GM21381 (cell line): Measurements from ENCODE around the gene HOXA5.

Experiments used
- ATAC-seq: cut with Tn5 transposase; IDR thresholded peaks from one replicate; pipeline ENCODE4 v1.9.1; 2021; ENCODE audit warnings: mild to moderate bottlenecking, moderate library complexity; ENCODE audit not compliant: unreplicated experiment

Gene HOXA5

DNA sequence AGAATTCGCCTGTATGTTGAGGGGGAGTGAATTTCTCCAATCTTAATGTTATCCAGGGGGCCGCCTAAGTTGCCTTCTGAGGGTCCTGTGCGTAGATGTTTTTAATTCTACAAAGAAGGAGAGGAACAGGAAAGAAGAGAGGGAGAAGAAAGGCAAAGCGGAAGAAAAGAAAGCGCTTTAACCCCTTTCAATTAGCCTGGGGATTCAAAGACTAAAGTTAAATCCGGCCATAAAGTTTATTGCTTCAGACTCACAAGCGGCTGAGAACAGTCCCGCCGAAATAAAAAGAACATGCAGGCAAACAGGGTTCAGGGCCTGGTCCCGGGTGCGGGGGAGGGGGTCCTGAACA is 4.5 kb downstream of the HOXA5 start:
- ATAC-seq, result no peak

- no peak for ATAC-seq
These were observed 5.0 kb downstream of the HOXA5 start for GRCh38 chr7:27138472-27138871.

DNA sequence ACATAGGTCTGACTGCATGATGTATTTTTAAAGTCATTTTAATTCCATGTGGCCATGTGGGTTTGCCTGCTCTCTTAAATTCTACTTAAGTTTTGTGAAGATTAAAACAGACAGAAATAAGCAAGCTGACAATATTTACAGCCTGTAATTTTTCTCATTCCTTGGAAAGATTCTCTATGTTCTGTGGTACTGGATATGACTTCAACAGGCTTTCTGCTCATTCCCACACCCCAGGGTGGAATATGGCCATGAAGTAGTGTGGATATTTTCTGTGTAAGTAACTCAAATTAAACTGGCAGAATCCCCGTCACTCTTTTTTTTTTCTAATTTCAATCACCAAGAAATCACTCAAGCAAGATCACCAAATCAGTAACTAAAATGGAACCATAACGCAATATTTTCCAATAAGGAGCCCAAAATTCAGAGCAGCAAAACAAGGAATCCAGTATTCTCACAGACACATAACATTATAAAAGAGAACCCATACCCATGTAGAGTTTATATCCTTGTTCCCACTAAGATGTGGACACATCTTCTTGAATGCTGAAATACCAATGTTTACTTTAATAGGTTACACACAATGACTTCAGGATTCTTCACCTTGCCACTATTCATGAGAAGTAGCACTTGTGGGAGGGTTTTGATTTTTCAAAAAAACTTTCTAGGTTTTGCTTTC is 5.7 kb downstream of the HOXA5 start:
- ATAC-seq, result no peak

DNA sequence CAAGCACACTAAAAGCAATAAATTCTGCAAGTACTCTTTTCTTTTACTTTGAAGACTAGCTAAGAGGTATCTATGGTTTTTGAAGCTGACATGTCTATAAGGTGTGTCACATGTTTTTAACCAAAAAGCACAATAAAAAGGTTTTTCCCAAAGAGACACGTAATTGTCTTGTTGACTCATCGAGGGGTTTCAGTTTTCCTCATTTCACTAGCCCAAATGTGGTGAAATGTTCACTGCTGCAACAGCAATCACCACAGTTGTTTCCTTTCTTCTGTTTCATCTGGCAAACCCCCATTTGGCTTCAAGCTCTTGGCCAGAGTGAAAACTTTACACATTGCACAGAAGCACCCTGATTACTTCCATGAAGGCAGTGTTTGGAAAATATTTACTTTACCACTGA is 9.1 kb downstream of the HOXA5 start:
- no peak for ATAC-seq

DNA sequence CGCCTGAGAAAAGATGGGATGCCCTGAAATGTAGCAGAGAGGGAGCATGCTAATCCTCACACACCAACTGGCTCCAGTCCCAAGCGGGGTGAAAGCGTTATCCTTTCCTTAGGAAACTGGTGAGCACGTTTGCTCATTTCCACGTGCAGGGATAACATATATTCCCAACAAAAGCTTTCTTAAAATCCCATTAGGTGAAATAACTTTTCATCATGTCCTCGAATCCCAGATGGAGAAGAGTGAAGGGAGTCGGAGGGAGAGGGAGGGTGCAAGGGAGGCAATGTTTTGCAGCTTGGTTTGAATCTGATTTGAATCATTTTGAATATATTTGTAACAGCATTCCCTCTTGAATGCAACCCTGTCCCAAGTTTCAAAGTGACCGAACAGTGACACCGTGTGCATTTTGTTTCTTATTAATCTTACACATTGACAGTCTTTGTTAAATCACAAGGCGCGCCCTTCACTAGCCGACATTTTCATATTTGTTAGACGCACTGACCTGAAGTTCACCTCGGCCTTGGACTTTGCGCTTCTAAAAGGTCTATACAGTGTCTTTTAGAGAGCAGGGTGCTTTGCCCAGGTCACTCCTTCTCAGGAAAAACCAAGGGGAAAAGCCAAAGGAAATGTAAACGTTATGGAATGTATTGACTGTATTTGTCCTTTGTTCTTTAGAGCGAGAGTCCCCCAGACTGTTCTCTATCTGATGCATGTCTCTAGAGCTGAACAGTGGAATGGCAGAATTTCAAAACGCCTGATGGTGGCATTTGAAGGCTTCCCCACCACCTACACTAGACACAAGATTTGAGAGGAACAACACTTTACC is 9.9 kb downstream of the HOXA5 start:
- ATAC-seq, result no peak

GRCh38 chr7:27132978-27133377 is 10.5 kb downstream of the HOXA5 start:
- ATAC-seq, result no peak

DNA sequence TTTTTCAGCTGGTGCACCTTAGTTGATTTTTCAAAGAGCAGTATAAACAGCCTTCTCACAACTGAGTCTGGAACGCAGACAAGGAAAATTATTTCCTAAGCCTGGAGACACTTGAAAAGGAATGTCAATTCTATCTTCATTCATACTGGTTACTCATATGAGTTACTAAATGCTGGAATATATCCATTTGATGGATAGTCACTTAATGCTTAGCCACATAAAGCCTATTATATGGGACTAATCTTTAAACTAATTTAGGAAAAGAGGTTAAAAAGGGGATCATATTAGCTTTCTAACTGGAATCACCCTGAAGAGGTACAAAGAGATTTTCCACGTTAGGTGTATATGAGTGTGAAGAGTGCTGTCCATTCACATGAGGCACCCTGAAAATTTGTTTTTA is 11.3 kb downstream of the HOXA5 start:
- no peak for ATAC-seq

GRCh38 chr7:27131390-27131819 is 12.1 kb downstream of the HOXA5 start:
- ATAC-seq, result no peak

- no peak for ATAC-seq
These were observed 12.7 kb downstream of the HOXA5 start, which contains the start of gene HOXA4 for GRCh38 chr7:27130540-27131389. Gene HOXA4, minus strand, starts transcription at chr7:27130757. Its CDS starts 24 bp downstream, at chr7:27130733.

DNA sequence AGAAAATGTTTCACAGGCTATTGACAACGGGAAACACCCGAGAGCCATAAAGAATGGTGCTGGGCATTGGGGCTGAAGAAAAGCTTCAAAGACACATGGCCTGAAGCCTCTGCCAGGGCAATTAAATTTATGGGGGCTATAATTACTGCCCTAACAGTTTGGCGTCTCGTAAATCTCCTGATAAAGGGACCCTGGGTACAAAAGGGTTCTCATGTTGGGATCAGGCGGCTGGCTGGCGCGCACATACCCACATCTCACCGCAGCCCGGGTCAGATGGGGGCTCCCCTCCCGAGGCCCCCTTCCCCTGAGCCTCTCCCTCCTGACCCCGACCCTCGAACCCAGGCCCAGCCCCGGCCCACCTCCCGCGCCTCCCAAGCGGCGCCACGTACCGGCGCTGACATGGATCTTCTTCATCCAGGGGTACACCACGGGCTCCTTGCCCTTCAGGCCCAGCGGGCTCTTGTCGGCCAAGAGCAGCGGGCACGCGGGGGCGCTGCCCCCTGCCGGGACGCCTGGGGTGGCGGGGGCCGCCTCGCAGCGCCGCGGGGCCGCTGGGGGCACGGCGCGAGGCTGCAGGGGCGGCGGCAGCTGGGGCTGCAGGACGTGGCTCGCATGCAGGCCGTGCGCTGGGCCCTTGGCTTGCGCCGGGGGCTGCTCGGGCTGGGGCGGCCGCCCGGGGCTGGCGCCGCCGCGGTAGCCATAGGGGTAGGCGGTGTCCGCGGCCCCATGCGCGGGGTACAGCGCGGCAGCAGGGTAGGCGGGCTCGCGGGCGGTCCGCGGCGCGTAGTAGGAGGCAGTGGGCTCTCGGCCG is 13.5 kb downstream of the HOXA5 start:
- ATAC-seq, result no peak

GRCh38 chr7:27128776-27129728 is 14.4 kb downstream of the HOXA5 start:
- no peak for ATAC-seq

- no peak for ATAC-seq
These were observed 15.4 kb downstream of the HOXA5 start for GRCh38 chr7:27128034-27128433.

GRCh38 chr7:27126596-27127327 is 16.7 kb downstream of the HOXA5 start:
- no peak for ATAC-seq

- no peak for ATAC-seq
These were observed 17.5 kb downstream of the HOXA5 start for GRCh38 chr7:27125986-27126394.

DNA sequence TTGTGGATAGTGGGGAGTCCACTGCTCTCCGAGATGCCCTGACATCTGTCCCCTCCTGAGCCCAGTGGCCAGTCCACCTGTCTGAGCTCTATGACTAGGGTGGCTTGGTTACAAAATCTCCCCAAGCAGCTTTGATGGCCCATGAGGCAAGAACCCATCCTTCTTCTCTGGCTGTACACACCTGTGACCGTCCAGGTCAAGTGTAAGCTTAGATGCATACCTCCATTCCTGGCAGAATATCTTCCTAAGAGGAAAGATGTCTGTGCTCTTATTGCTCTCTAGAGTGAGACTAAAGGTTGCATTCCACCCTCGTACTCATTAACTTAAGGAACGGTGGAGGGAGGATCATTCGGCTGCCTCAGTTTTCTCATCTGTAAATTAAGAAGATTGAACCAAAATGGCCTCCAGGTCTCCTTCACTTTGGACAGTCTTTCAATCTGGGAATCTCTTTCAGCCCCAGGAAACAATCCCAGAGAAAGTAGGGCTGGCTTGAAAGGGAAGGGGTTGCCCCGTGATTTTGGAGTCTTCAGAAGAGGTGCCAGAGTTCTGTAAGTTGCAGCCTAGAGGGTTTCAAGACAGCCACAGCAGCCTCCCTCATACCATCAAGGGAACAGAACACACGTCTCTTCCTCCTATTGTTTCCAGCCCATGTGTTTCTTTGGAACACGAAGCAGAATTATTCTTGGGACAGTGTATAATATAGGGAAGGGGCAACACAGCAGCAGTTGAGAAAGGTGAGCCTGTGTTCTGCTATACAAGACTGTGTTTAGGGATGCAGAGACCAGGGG is 18.4 kb downstream of the HOXA5 start:
- ATAC-seq, result no peak

DNA sequence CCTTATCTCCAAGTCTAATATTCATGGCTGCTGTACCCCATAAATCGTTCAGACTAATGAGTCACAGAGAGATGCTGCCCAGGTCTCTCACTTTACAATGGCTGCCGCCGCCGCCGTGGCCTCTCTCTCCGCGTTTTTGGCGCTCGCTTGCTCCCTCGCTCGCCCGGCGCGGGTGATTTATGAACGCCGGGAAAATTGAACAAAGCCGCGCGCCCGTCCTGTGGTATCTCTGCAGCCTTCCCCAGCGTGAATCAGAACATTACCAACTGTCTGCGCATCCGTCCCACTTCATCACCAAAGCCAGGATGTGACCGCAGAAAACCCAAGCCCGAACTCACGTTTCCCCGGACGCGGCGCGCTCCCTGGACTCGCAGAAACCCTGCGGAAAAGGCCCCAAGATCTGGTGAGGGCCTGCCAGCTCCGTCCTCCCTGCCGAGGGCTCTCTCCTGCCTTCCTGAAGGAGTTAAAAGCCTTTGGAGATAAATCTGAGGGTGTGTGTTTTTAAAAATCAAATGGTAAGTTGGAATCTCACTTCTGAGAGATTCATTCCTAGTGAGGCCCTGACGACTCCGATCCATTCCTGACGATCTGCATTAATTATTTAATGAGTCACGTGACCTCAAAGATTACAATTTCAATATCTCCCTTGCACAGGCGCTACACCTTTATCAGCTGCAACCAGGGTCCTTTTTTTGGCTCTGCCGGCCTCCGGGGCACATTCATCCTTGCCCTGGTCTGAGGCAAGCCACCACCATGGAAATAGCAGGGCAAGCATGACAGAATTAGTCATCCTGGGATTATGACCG is 19.2 kb downstream of the HOXA5 start:
- ATAC-seq, result no peak

DNA sequence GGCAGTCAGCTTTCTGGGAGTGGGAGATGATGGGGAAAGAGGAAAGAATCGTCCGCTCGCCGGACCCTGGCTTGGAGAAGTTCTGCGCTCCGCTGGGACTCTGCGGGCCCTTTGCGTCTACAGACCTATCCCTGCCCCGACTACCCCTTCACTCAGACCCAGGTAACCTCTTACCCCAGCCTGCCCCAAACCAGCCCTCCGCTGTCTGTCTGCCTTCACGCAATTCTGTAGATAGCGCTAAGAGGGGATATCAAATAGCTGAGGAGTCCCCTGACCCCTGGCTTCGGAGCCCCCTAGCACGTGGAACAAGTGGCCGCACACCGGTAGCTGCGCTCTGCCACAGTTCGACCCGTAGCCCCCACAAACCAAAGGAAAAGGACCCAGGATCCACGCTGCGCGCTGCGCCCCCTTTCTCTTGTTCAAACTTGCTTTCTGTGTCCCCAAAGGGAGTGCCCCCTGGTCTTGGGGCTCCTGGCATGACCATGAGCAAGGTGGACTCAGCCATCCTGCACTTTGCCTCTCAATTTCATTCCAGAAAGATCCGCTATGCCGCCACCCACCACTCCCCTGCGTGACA is 19.9 kb downstream of the HOXA5 start:
- no peak for ATAC-seq
